ENCODE measurements around the gene MCTP1.

Gene MCTP1

DNA sequence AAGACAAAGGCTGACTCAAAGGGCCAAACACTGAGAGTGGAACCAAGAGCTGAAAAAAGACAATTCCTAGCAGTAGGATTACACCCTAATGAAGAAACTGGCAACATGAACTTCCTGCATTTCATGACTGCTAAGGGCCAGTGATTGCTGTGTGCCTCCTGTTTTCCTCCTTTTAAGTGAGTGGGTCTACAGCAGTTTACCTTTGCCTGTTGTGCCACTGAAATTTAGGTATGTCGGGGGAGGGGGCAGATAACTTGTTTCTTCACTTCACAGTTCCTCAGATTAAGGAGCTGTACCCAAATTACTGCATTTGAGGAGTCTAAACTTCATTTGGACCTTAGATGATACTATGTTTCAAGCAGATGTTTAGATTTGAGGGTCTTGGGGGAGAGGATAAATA, 191.7 kb downstream of the MCTP1 start:
- Histone ChIP-seq H3K9ac (ENCODE audit: low read length) (no peak overlapping the region), H3K27me3 (replicated peaks; ENCODE audit: insufficient read depth, low read length) (no peaks in the 10 kb centered on the region), H4K20me1 (ENCODE audit: insufficient read depth, low read length) (no peaks in the 10 kb centered on the region), H3K4me1 (ENCODE audit: low read length) (no peaks in the 10 kb centered on the region), H3K4me3 (ENCODE audit: low read length) (no peak overlapping the region), H2AFZ (ENCODE audit: low read length) (no peak overlapping the region), H3K9me2 (replicated peaks; ENCODE audit: insufficient read depth, low read length) (no peaks in the 10 kb centered on the region), H3K9me3 (replicated peaks; ENCODE audit: insufficient read depth, low read length) (no peaks in the 10 kb centered on the region), H3K79me2 (ENCODE audit: low read length) (no peaks in the 10 kb centered on the region), H3K36me3 (replicated peaks; ENCODE audit: insufficient read depth, low read length) (no peaks in the 10 kb centered on the region), H3K27ac (ENCODE audit: low read length) (no peak overlapping the region), H3F3A (ENCODE audit: insufficient read depth, low read length) (no peaks in the 10 kb centered on the region), H3K4me2 (ENCODE audit: low read depth, low read length) (no peak overlapping the region)
- no peak for TF ChIP-seq EZH2phosphoT487 (IDR thresholded peaks at IDR 0.05; ENCODE audit: low read length)
- no peak for TF ChIP-seq EZH2 (optimal IDR thresholded peaks at IDR 0.05; ENCODE audit: low read depth, low read length)
- TF ChIP-seq, protein P1, sequence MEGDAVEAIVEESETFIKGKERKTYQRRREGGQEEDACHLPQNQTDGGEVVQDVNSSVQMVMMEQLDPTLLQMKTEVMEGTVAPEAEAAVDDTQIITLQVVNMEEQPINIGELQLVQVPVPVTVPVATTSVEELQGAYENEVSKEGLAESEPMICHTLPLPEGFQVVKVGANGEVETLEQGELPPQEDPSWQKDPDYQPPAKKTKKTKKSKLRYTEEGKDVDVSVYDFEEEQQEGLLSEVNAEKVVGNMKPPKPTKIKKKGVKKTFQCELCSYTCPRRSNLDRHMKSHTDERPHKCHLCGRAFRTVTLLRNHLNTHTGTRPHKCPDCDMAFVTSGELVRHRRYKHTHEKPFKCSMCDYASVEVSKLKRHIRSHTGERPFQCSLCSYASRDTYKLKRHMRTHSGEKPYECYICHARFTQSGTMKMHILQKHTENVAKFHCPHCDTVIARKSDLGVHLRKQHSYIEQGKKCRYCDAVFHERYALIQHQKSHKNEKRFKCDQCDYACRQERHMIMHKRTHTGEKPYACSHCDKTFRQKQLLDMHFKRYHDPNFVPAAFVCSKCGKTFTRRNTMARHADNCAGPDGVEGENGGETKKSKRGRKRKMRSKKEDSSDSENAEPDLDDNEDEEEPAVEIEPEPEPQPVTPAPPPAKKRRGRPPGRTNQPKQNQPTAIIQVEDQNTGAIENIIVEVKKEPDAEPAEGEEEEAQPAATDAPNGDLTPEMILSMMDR (IDR thresholded peaks at IDR 0.05; ENCODE audit: low read length): no peak
- DNase-seq: no peak

DNA sequence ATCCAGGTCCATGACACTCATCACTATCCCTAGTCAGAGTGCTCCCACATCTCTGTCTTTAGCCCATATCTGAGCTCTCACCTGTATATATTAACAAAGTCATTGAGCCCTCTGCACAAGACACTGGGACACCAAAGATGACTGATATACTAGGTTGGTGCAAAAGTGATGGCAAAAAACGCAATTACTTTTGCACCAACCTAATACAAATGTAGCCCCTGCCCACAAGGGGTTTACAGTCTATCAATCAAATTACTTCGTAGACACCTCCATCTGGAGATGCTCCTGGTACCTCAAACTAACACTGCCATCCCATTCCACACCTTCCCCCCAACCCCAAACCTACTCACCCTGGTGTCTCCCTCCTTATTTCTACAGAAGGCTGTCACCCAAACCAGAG, 194.1 kb downstream of the MCTP1 start:
- Histone ChIP-seq H3K27me3 (replicated peaks; ENCODE audit: insufficient read depth, low read length) (no peaks in the 10 kb centered on the region), H3F3A (ENCODE audit: insufficient read depth, low read length) (0 out of 2 replicates have a peak, but pooled peaks cover 4% of the 10 kb centered on the region), H4K20me1 (ENCODE audit: insufficient read depth, low read length) (no peaks in the 10 kb centered on the region), H3K79me2 (ENCODE audit: low read length) (no peaks in the 10 kb centered on the region), H3K4me2 (ENCODE audit: low read depth, low read length) (no peak overlapping the region), H3K4me1 (ENCODE audit: low read length) (peaks cover 6% of the 10 kb centered on the region; the same call in 1 of the 2 replicates), H3K4me3 (ENCODE audit: low read length) (no peak overlapping the region), H3K36me3 (replicated peaks; ENCODE audit: insufficient read depth, low read length) (no peaks in the 10 kb centered on the region), H3K27ac (ENCODE audit: low read length) (no peak overlapping the region), H3K9me2 (replicated peaks; ENCODE audit: insufficient read depth, low read length) (no peaks in the 10 kb centered on the region), H2AFZ (ENCODE audit: low read length) (no peak overlapping the region), H3K9me3 (replicated peaks; ENCODE audit: insufficient read depth, low read length) (no peaks in the 10 kb centered on the region), H3K9ac (ENCODE audit: low read length) (no peak overlapping the region)
- TF ChIP-seq EZH2phosphoT487 (IDR thresholded peaks at IDR 0.05; ENCODE audit: low read length): no peak
- TF ChIP-seq, protein P1 (IDR thresholded peaks at IDR 0.05; ENCODE audit: low read length): no peak
- TF ChIP-seq EZH2 (optimal IDR thresholded peaks at IDR 0.05; ENCODE audit: low read depth, low read length): no peak
- no peak for DNase-seq

DNA sequence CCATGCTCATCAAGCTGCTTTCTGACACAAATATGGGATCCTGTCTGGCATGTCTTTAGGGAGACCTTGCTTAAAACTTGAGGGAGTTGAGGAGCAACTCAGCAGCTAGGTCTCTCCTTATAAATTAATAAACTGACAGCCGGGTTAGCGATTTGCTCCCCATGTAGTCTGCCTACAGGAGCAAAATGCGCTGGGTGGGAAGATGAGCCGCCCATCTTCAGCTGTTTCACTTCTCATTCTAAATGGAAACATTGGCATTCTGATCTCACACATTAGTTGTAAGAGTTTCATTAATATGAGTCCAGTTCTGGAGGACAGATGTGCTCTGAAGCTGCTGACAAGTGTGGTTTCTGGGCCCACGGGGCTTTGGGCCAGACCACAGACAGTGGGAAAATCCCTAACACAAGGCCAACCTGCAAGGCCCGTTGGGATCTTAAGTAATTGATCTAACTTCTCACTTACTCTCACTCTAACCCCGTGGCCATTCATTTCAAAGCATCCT, 197.0 kb downstream of the MCTP1 start:
- no peaks in the 10 kb centered on the region for H3K79me2 ChIP-seq (ENCODE audit: low read length)
- H3K4me2 ChIP-seq (ENCODE audit: low read depth, low read length): peak overlapping the region; percentile 51
- no peaks in the 10 kb centered on the region for H4K20me1 ChIP-seq (ENCODE audit: insufficient read depth, low read length)
- H3K9ac ChIP-seq (ENCODE audit: low read length): no peak overlapping the region
- TF ChIP-seq, protein P1 (IDR thresholded peaks at IDR 0.05; ENCODE audit: low read length): no peak
- TF ChIP-seq EZH2 (optimal IDR thresholded peaks at IDR 0.05; ENCODE audit: low read depth, low read length) (no peak), EZH2phosphoT487 (IDR thresholded peaks at IDR 0.05; ENCODE audit: low read length) (no peak)
- H3K9me2 ChIP-seq (replicated peaks; ENCODE audit: insufficient read depth, low read length): no peaks in the 10 kb centered on the region
- H3K4me3 ChIP-seq (ENCODE audit: low read length): peak overlapping the region; percentile 17; the same call in 1 of the 2 replicates
- no peaks in the 10 kb centered on the region for H3K36me3 ChIP-seq (replicated peaks; ENCODE audit: insufficient read depth, low read length)
- H3K27me3 ChIP-seq (replicated peaks; ENCODE audit: insufficient read depth, low read length): no peaks in the 10 kb centered on the region
- peak overlapping the region; percentile 58; the same call in 1 of the 2 replicates for H3K27ac ChIP-seq (ENCODE audit: low read length)
- no peaks in the 10 kb centered on the region for H3K9me3 ChIP-seq (replicated peaks; ENCODE audit: insufficient read depth, low read length)
- peak overlapping the region; percentile 44 for H2AFZ ChIP-seq (ENCODE audit: low read length)
- peaks cover 6% of the 10 kb centered on the region; the same call in 1 of the 2 replicates for H3K4me1 ChIP-seq (ENCODE audit: low read length)
- H3F3A ChIP-seq (ENCODE audit: insufficient read depth, low read length): 0 out of 2 replicates have a peak, but pooled peaks cover 4% of the 10 kb centered on the region
- peak; percentile 72 for DNase-seq

All from MM.1S (cell line).